Measurements from ENCODE around the gene ANKRD12.

- TF ChIP-seq POLR2A (IDR thresholded peaks at IDR 0.05; ENCODE audit: low read depth, low read length) (no peak), POLR2AphosphoS5 (IDR thresholded peaks at IDR 0.05; ENCODE audit: low read depth, low read length) (no peak)
These were observed 3.8 kb downstream of the ANKRD12 start for GRCh38 chr18:9140381-9140780.
